HG03571 (cell line): ENCODE results near the gene IGLL5.

Experiments used
- ATAC-seq: cut with Tn5 transposase; IDR thresholded peaks from one replicate; pipeline ENCODE4 v1.9.1; 2021; ENCODE audit not compliant: unreplicated experiment

The IGLL5 gene

DNA sequence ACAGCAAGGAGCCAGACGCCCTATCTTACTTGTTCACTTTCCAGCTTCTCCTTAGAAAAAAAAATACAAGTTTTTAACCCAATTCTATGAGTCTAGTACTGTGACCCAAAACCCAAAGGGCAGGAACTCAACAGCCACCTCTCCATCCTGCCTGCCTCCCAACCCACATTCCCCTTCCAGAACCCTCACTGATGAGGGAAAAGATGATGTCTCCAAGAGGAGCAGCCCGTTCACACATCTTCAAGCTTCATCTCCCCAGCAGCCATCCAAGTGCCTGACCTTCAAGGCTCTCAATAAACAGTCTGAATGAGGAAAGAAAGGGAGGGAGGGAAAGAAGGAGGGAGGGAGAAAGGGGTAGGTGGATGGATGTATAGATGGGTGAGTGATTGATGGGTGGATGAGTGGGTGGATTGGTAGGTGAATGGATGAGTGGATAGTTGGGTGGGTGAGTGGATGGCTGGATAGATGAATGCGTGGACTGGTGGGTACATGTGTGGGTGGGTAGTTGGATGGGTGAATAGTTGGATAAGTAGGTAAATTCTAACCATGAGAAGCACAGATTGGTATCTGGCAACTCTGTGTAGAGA lies 50.4 kb downstream of the IGLL5 start:
- ATAC-seq = no peak

DNA sequence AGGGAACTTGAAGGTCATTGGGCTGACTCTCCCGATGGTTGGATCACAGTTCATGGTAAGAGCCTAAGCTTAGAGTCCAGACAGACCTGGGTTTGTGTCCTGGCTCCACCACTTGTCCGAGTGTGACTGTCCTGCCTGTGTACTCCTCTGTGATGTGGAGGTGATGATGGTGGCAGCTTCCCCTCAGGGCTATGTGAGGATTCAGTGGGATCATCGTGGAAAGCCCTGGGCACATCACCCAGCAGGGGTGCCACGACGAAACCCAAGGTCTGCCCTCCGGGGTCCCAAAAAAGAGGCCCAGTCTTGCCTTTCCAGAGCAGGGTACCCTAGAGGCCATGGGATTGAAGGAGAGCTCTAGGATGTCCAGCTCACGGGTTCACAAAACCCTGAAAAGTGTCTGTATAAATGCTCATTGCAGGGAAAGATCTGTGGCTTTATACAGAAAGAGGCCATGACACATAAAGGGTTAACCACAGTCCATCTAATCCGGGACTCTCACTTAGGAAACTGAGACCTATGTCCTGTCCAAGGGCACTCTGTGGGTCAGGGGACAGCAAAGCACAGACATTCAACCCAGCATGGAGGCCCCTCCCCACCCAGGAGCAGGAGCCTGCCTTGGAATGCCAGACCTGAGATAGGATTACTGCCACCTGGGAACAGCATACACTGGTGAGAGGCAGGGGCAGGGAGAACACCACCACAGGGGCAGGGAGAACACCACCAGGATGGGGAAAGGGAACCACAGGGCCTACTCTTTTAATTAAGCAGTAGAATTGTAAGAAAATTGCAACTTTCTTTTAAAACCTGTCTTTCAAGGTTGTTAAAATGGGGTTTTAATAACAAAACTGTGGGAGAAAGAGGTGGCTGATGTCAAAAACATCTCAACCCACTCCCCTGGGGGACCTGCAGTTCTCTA lies 51.3 kb downstream of the IGLL5 start:
- ATAC-seq = no peak

DNA sequence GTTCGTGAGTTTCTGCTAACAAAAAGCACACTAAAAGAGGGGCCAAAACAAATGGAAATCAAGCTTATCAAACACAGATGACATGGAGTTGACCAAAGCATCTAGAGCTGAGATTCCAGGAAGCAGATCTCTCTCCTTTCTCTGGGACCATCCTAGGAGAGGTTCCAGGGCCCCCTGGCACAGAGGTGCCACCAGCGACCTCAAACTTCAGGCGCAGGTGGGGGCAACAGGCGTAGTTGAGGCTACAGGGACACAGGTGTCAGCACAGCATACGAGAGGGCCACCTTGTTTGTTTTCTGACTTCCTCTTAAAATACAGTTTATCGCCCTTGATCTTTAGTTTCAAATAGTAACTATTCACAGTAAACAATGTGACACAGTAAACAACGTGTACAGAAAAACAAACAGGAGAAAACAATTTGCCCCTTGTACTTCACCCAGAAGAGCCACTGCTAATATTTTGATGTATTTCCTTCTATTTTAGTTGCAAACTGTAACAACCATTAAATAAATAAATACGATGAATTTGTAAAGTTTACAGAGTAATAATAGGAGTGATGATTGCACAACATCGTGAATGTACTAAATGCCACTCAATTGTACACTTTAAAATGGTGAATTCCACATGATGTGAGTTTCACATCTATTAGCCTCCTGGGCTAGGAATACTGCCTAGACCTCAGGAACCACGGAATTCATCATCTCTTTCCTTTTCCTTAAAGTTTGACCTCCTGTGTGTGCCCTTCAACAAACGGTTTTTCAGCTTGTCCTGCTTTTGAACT lies 52.2 kb downstream of the IGLL5 start:
- ATAC-seq = no peak

DNA sequence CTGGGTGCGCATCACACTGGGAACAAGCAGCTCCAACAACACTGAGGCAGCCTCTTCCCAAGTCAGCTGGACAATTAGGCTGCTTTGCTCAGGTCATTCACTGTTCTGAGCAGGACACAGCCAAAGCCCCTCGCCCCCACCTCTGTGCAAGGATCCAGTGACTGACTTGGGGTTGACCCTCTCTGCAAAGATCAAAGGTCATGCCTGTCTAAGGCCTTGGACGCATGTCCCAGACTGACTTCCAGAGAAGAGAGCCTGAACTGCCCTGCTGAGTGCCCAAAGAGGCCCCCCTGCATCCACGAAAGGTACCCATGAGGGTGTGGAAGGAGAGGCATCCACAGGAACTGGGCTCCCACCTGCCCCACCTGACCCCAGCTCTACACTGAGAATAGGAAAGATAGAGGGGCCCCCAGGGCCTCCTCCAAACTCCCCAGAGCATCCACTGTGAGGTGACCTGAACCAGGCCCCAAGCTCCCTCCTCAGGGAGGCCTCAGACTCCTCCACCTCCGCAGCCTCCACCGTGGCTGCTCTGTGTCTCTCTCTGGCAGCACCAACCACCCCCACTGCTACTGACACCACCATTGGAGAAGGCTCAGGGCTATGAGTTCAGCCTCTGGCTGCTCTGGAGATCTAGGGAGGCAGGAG lies 53.5 kb downstream of the IGLL5 start:
- ATAC-seq = no peak

DNA sequence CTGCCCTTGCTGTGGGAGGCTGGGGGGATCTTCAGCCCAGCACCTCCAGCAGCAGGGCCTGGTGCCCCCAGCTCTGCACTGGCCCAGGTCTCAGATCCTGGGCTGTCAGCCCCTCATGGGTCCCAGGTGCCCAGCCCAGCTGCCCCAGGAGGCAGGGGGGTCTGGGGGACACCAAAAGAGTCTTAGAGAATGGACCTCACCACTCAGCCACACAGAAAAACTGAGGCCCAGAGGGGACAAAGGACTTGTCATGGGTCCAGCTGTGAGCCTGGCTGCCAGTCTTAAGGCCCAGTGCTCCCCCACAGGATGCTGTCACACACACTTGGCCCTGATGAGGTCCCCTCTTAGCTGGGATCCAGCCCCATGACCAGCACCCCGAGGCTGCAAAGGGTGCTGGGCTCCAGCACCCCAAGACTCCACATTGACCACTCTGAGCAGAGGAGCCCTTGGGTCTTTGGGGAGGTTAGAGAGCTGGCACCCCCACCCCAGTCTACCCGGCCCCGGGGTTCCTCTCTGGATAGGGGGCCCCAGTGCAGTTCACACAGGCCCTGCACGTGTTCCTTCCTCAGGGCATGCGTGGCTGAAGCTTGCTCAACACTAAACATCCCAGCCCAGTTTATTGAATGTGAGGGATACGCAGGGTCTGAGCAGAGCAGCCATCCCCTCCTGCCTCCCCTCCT lies 54.4 kb downstream of the IGLL5 start:
- ATAC-seq = no peak

DNA sequence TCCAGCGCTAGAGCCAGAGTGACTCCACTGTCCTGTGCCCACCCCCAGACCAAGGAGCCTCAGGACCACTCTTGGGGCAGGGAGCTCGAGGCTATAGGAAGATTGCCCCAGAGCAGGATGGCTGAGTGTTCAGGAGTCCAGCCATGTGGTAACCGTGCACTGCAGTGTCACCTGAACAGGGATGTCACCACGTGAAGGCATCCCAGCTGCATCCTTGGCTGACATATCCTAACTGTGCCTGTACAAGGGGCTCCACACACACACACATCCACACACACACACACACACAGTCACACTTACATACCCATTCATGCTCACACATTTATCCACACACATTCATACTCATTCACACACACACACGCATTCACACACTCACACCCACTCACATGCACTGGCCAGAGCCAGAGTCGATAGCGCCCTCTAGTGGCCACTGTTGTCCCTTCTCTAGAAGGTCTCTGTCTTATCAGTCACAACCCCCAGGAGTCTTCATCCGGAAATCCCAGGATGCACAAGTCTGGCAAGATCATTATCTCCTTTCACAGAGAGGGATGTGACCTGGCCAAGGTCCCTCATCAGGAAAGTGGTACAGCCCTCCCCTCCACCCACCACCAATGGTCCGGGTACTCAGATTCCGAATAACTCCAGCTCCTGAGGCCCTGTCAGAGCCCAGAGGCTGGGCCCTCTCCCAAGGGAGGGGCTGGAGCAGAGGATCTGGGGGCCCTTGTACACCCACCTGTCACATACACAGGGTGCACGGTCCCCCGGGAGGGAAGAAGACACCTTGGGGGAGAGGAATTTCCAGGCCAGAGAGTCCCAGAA lies 55.1 kb downstream of the IGLL5 start:
- no peak for ATAC-seq

DNA sequence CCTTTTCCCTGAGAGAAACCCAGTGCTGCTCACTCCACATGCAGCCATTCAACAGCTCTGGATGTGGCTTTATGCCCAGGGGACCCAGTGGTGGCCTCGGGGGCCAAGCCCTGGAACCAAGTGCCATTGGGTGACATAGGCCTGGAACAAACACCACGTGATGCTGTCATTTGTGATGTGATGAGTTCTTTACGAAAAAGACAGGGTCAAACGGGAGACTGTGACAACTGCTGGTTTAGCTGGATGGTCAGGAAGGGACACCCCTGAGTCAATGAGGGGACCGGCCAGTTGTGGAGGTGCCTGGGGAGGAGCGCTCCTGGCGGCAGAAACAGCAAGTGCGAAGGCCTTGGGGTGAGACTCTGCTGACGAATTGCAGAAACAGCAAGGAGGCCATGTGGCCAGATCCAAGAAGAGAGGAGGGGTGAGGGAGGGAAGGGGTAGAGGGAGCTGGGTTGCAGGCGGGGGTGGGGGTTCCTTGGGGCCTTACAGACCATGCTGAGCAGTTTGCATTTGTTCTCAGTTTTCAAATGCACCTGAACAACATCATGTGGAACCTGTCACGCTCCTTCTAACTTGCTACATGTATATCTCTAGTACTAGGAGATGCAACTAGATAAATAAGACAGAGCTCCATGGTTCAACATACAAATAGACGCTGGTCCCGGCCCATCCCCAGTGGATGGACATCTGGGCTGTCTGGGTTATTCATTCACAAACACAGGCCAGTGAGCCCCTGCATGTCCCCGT lies 56.1 kb downstream of the IGLL5 start:
- no peak for ATAC-seq

DNA sequence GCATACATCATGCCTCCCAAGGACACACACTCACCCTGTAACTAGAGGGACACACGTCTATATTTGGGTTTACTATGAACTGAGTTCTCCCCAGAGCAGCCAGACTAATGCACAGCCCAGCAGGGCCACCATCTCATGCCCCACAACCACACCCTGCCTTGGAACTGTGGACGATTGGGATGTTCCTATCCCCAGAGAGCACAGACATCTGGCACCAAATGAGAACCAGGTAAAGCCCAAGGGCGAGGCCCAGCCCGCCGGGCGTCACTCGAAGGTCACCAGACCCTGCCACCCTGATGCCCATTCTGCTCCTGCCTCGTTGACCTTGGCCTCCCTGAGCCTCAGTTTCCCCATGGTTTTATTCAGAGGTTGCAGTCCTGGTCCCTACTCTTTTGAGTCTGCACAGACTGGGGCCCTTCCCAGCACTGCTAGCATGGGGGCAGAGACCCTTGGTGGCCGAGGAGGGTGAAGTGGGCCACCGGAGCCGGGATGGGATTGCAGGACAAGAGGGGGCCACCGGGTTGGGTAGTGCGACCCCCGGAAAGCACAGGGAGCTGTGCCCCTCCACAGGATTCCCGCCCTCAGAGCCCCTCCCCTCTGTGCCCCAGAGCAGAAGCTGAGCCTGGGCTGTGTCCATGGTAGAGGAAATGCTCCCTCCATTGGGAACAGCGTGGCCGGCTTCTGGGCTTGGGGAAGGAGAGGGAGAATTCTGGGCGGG lies 56.8 kb downstream of the IGLL5 start:
- no peak for ATAC-seq

DNA sequence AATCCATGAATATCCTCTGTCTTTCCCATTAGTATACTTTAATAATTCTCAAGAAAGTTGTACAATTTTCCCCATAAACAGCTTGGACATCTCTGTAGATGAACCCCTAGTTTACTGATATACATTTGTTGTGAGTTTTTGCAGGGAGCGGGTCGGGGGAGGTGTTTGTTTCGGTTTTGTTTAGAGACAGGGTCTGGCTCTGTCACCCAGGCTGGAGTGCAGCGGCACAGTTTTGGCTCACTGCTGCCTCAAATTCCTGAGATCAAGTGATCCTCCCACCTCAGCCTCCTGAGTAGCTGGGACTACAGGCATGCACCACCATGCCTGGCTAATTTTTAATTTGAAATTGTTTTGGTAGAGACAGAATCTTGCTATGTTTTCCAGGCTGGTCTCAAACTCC lies 57.6 kb downstream of the IGLL5 start:
- no peak for ATAC-seq
